B cell (primary cell): ENCODE results near the gene ITGB4. TPM values are rescaled to one million over a fixed set of nuclear protein-coding genes. Genes with fewer than 3 reads are reported as not detected.

Experiments used
- ATAC-seq: fragments of 200-7000 bp; cut with Tn5 transposase; one replicate; pipeline ENCODE4 v1.10.0; 2021; ENCODE audit warnings: low read depth, mild to moderate bottlenecking, moderate number of reproducible peaks, moderate library complexity
- CTCF ChIA-PET: fragments of 350-600 bp; sonication (Branson Sonifier 250); formaldehyde crosslinking; loops from one replicate; lab custom pipeline; 2021; ENCODE audit warnings: antibody characterized with exemption, inconsistent platforms; lab: Charles Lee
- POLR2A ChIA-PET: fragments of 350-600 bp; sonication (Branson Sonifier 250); formaldehyde crosslinking; loops from one replicate; lab custom pipeline; 2021; ENCODE audit warnings: antibody characterized with exemption; lab: Charles Lee
- DNase-seq: peaks from one replicate; pipeline ENCODE4 v3.0.0; 2013
- H2AFZ ChIP-seq: 2 replicates; pipeline ENCODE4 v1.6.1; 2012; ENCODE audit warnings: mild to moderate bottlenecking, low read depth, low read length; ENCODE audit not compliant: insufficient read depth, poor library complexity, severe bottlenecking
- H3K27ac ChIP-seq, 2 donors: 1 replicate in 1 of 2; 2 replicates in 1 of 2; pipeline ENCODE4 v1.5.1; 2012 to 2013; ENCODE audit warnings: low read length in 2 of 2, mild to moderate bottlenecking in 2 of 2, moderate library complexity in 1 of 2
- H3K27me3 ChIP-seq, 4 experiments: fragments of 200-600 bp in 1 of 4; sonication (generic) in 1 of 4; replicated peaks in 1 of 4; 1 replicate in 2 of 4; 2 replicates in 2 of 4; pipeline versions ENCODE4 v1.6.1 to v1.7.0; 2013 to 2016; ENCODE audit warnings: low read length in 3 of 4, mild to moderate bottlenecking in 2 of 4, mixed read lengths in 1 of 4, moderate library complexity in 1 of 4; ENCODE audit not compliant: insufficient read depth in 4 of 4, control insufficient read depth in 3 of 4; ENCODE audit errors: control extremely low read depth in 1 of 4
- H3K36me3 ChIP-seq, 2 experiments: replicated peaks in 1 of 2; 1 replicate in 1 of 2; 2 replicates in 1 of 2; pipeline versions ENCODE4 v1.6.1 to v1.7.1; 2013; ENCODE audit warnings: low read length in 1 of 2; ENCODE audit not compliant: insufficient read depth in 2 of 2, control insufficient read depth in 1 of 2; ENCODE audit errors: control extremely low read depth in 1 of 2, extremely low read depth in 1 of 2
- H3K4me1 ChIP-seq, 2 donors: fragments of 200-600 bp in 1 of 2; sonication (generic) in 1 of 2; 1 replicate in 1 of 2; 2 replicates in 1 of 2; pipeline versions ENCODE4 v1.5.1 to v1.6.1; 2013 to 2017; ENCODE audit warnings: low read length in 2 of 2; ENCODE audit not compliant: control insufficient read depth in 2 of 2, insufficient read depth in 2 of 2
- H3K4me2 ChIP-seq: replicated peaks from 2 replicates; pipeline ENCODE3; 2012; ENCODE audit warnings: mild to moderate bottlenecking, low read depth, low read length; ENCODE audit not compliant: poor library complexity, severe bottlenecking
- H3K4me3 ChIP-seq, 5 experiments: fragments of 200-600 bp in 1 of 5; sonication (generic) in 1 of 5; 1 replicate in 3 of 5; 2 replicates in 2 of 5; pipeline versions ENCODE4 v1.5.1 to v1.7.0; 2011 to 2016; ENCODE audit warnings: low read length in 4 of 5, mild to moderate bottlenecking in 4 of 5, low read depth in 2 of 5, control low read depth in 1 of 5, moderate library complexity in 1 of 5; ENCODE audit not compliant: insufficient read depth in 1 of 5; ENCODE audit errors: control extremely low read depth in 1 of 5, extremely low read depth in 1 of 5
- H3K79me2 ChIP-seq: fragments of 200-600 bp; sonication (generic); one replicate; pipeline ENCODE4 v1.6.0; 2016; ENCODE audit warnings: low read length; ENCODE audit not compliant: control insufficient read depth, insufficient read depth
- H3K9ac ChIP-seq: fragments of 200-600 bp; sonication (generic); 2 replicates; pipeline ENCODE4 v1.6.1; 2017; ENCODE audit warnings: mild to moderate bottlenecking, low read length, moderate library complexity
- H3K9me3 ChIP-seq, 3 donors: one replicate each; pipeline versions ENCODE4 v1.6.1 to v1.7.1; 2013; ENCODE audit warnings: low read length in 2 of 3; ENCODE audit not compliant: control insufficient read depth in 2 of 3, insufficient read depth in 1 of 3; ENCODE audit errors: control extremely low read depth in 1 of 3
- H4K20me1 ChIP-seq: 2 replicates; pipeline ENCODE4 v1.6.0; 2012; ENCODE audit warnings: mild to moderate bottlenecking, low read length; ENCODE audit not compliant: insufficient read depth, control insufficient read depth, poor library complexity, severe bottlenecking
- H3K27ac Mint-ChIP-seq: one replicate; pipeline ENCODE4 v1.8.0; 2021; ENCODE audit warnings: mixed read lengths
- H3K27me3 Mint-ChIP-seq: one replicate; pipeline ENCODE4 v1.8.0; 2021; ENCODE audit warnings: mixed read lengths
- H3K4me1 Mint-ChIP-seq: one replicate; pipeline ENCODE4 v1.8.0; 2021; ENCODE audit warnings: mixed read lengths
- H3K4me3 Mint-ChIP-seq: one replicate; pipeline ENCODE4 v1.8.0; 2021; ENCODE audit warnings: mixed read lengths
- H3K9me3 Mint-ChIP-seq: one replicate; pipeline ENCODE4 v1.8.0; 2022; ENCODE audit warnings: mixed read lengths; ENCODE audit not compliant: insufficient read depth
- CTCF ChIP-seq: fragments of 200-600 bp; IDR thresholded peaks from one replicate; pipeline ENCODE4 v1.8.0; 2022; ENCODE audit warnings: antibody characterized with exemption, mild to moderate bottlenecking
- EZH2 ChIP-seq: IDR thresholded peaks from 2 replicates; pipeline ENCODE4 v1.6.1; 2012; ENCODE audit warnings: borderline replicate concordance, low read depth, mild to moderate bottlenecking, moderate library complexity, low read length; ENCODE audit not compliant: insufficient read depth, poor library complexity, severe bottlenecking
- WGBS: methylation state at CpG from one replicate; pipeline ENCODE4 v1.1.5; 2013; ENCODE audit warnings: missing lambda C conversion rate; ENCODE audit not compliant: insufficient coverage; 5-methylcytosine and 5-hydroxymethylcytosine counted together
- intact Hi-C: fragments of 100-400 bp; cut with micrococcal nuclease; formaldehyde crosslinking; loops from one replicate; pipeline ENCODE4 v1.10.0; 2022
- polyA plus RNA-seq: library from polyadenylated mRNA; depleted of rRNA; stranded (reverse); fragments of >200 nt; gene quantifications from 2 replicates; pipeline ENCODE4 v1.2.3, GENCODE V29; 2012
- total RNA-seq, 2 donors: library from RNA; stranded (reverse); fragments of 120-200 nt in 1 of 2; gene quantifications; 1 replicate in 1 of 2; 2 replicates in 1 of 2; pipeline versions ENCODE4 v1.2.3 to v1.2.4, GENCODE V29; 2013 to 2022

The ITGB4 gene
- total and polyA plus RNA-seq, 2 donors (not counting 1 experiment from before 2014, with no cell fraction given): 0.12 to 0.81 TPM

- Histone ChIP-seq H3K9ac (no peak overlapping the region), H3K4me1 (peaks cover 38 to 60% of the 10 kb centered on the region in 2 donors), H3K27me3 (no peaks in the 10 kb centered on the region), H2AFZ (no peak overlapping the region), H3K36me3 (peaks cover 4 to 34% of the 10 kb centered on the region in 2 experiments), H4K20me1 (peaks cover 43% of the 10 kb centered on the region), H3K9me3 (no peaks in the 10 kb centered on the region), H3K27ac (no peak overlapping the region), H3K4me2 (peak overlapping the region; percentile 54), H3K79me2 (peaks cover 30% of the 10 kb centered on the region), H3K4me3 (peak overlapping the region in 1 of 5 experiments; percentile 11)
- peak overlapping the region; percentile 99 for H3K27ac Mint-ChIP-seq
- H3K4me1 Mint-ChIP-seq: peaks cover 68% of the 10 kb centered on the region
- ChIA-PET POLR2A (interaction anchor here (0.6 to 8.4 kb wide), 17 partner anchors 9 to 1681 kb away, joined by 3 to 78 read pairs (median 4); partner anchors contain the start of genes GALK1, TRIM65 and WBP2), CTCF (interaction anchor here (2.0 to 8.5 kb wide), 4 partner anchors 15 to 64 kb away, joined by 5 to 54 read pairs (median 24); partner anchors contain the start of genes GALK1 and UNC13D)
- H3K9me3 Mint-ChIP-seq: peaks cover 3% of the 10 kb centered on the region
- DNase-seq (no peak), ATAC-seq (no peak)
- WGBS: 0% methylated on average over 2 of the region's 5 CpGs
- no peak for TF ChIP-seq EZH2
- TF ChIP-seq CTCF: no peak
- intact Hi-C loops: loop anchor here (1.0 kb wide), 2 partner anchors 15 to 75 kb away; partner anchors contain the start of genes GALK1 and WBP2
- H3K27me3 Mint-ChIP-seq: no peaks in the 10 kb centered on the region
- peak overlapping the region; percentile 94 for H3K4me3 Mint-ChIP-seq
These were observed 59.0 kb downstream of the ITGB4 start for GRCh38 chr17:75779987-75780889.
